Renal cortical epithelial cell (primary cell): ENCODE data around the gene GOSR2. TPM values are rescaled to one million over a fixed set of nuclear protein-coding genes. Genes with fewer than 3 reads are reported as not detected.
A peak's percentile ranks its signal among the peaks of the same experiment; 100 is the strongest.
"Not testable (repeated sequence)": the region's sequence is repeated elsewhere in the genome, so short reads cannot be mapped to it uniquely, and the experiment has no call there.

Experiments
- DNase-seq: peaks from one replicate; pipeline ENCODE4 v3.0.0-alpha.2; 2011; ENCODE audit warnings: low read depth
- total RNA-seq: library from RNA; depleted of rRNA; stranded (reverse); fragments of >200 nt; gene quantifications from 2 replicates; pipeline ENCODE4 v1.2.3, GENCODE V29; 2014

GOSR2 gene
- total RNA-seq, 1 donor from 2014 or later: 58.2 TPM

DNA sequence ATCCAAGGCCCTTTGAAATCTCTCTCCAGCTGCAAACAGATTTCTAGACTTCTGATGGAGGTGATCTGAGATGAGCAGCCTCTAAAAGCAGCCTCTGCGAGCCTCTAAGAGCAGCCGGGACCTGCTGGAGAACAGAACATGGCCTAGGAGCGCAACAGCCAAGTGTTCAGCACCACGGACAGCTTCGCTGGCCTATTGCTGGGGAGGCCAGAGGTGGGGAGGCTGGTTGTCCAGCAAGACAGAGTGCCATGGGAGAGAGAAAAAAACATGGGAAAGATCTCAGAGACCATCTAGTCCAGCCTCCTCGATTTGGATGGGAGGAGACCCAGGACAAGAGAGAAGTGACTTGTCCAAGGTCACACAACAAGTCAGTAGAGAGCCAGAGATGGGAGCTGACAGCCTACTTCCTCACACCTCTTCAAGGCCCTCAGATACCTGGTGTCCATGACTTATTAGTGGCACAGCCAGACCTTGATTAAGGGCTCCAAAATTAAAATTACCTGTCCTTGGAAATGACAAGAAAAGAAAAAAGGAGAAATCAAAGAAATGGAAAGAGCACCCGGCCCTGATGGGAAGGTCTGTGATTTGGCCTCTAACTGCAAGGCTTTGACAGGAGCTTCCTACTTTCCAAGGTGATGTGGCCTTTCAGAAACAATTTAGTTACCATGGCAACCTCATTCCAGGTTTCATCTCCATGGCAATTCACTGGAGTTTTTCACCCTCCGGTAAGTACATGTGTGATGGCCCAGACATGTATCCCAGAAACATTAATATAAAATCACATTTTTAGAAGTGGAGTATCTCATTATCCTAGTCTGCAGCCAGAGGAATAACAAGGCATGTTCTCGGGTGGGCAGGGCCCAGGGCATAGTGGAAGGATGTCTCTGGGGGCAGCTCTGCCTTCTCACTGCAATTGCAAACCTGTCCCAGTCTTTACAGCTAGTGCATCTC, 41.6 kb downstream of the GOSR2 start:
- no peak for DNase-seq

DNA sequence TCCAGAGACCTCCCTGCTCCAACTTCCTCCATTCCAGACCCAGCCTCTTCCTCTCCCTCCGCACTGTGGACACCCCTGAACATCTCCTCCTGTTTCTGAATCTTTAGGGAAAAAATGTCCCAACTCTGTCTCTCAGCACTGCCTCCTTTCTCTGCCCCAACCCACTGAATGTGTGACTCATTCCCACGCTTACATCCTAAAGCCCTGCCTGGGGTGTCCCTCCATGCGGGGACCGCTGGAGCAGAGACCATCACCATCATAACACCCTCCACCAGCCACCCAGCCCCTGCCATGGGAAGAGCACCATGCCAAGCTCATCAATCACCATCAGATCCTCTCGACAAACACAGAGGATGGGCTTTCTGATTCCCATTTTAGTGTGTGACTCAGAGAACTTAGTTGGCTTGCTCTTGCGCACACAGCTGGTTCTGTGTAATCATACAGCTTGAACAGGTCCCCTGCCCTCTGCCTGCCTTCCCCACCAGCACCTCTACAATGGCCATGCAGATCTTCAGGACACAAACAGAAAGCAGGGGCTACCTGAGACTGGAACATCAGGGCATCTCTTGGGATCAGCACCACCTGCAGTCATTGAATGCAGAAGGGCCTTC, 45.4 kb downstream of the GOSR2 start:
- DNase-seq: no peak

DNA sequence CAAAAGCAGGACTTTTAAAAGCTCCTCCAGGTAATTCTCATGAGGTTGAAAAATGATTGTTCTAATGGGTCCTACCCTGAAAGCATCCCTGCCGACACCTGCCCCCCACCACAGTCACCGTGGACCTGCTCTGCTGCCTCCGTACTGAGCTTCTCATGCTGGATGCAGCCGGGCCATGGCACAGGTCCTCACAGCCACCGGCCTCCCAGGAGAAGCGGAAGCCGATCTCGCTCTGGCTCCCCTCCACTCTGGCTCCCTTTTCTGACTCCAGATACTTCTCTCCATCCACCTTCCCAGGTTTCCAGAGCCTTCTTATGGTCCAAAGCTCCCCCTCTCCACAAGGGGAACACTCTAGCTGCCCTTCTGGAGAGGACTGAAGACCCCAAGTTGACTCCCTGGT, 45.9 kb downstream of the GOSR2 start:
- no peak for DNase-seq

DNA sequence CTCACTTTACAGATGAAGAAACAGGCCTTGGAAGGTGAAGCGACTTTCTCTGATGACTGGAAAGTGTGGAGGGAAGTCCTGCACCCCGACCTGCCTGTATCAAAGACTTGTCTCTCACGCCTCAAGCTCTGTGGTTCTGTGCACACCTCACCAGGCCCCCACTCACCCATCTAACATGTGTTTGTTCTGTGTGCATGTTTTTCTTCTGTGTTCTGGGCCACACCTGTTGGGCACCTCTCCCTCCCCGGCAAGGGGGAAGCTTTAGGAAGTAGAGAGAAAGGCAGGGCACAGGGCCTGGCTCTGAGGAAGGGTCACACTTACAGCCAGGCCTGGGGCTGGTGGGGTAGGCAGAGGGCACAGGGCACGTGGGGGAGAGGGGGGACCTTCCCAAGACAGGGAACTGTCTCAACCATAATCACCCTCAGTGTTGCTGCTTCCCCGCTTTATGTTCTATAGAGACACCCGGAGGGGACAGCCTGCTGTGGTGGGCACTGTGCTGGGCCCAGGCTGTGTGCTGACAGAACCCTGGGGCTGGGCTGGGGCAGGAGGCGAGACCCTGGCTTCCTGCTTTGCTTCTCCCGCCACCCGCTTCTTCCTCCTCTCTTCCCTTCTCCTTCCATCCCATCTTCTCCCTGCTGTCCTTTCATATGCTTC, 48.8 kb downstream of the GOSR2 start:
- DNase-seq: no peak

DNA sequence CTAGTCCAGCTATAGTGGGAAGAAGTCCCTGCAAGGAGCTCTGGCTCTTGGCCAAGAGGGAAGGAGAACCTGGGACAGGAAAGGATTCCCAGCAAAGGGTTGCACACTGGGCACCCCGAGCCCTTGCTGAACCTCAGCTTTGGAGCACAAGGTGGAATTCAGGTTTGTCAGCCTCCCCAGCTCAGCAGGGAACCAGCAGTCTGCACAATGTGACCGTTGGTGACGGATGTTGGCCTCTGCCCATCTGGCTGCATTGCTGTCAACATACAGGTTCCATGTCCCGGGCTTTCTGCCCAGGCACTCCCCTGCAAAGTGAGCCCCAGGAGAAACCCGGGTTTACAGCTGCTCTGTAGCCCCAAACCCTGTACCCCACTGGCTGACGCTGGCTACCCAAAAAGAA, 49.4 kb downstream of the GOSR2 start:
- DNase-seq: no peak

DNA sequence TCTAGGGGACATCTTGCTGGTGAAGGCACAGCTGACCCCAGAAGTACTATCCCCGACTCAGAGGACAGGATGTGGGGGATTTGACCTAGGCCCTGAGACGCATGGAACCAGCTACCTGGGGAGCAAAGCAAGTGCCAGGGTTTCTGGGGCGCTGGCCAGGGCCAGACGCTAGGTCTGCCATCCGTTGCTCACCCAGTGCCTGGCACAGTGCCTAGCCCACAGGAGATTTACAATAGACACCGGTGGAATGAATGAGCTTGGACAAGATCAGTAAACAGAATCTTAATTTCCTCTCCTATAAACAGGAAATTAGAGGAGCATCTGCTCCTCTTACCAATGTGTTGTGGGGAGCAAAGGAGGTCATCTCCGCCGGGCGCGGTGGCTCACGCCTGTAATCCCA, 51.1 kb downstream of the GOSR2 start:
- no peak for DNase-seq

DNA sequence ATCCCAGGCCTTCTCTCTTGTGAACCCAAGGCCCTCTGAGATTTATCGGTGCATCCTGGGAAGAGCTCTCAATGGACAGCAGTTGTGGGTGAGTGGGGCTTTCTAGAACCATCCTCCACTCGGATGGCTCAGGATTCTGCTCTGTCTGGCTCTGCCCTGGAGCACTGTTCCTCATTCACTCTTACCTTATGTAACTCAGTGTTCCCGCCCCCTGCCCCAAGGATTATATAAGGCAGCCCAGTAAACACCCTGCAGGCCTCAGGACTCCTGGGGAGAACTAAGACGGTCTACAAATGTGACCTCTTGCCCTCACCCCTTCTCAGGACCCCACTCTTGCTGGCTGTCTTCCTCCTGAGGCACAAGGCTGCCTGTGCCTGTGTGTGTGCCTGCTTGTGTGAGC, 52.3 kb downstream of the GOSR2 start:
- no peak for DNase-seq

DNA sequence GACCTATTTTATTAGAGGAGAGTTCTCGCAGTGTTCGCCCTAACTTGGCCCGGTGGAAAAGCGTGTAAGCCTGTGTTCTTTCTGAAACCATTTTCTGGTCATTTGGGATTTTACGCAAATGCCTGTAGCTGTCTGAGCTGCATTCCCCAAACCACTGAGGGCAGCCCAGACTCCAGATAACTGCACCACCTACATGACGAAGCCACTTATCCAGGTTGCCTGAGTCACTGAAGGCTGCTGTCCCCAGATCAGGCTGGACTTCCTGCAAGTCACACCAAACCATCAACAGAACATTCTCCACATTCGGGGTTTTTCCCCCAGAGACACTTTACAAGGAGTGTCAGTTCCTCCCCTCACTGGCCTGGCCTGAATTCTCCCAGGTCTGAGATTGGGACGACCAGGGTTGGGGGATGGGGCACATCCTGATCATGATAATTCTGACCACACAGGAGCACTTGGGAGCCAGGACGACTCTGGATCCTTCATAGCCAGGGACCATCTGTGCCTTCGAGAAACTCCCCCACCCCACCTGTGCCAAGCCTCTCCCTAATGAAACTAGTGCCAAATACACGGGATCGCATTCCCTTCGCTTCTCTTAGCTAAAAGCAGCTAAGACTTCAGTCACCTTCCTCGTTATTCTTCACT, 53.8 kb downstream of the GOSR2 start:
- no peak for DNase-seq

DNA sequence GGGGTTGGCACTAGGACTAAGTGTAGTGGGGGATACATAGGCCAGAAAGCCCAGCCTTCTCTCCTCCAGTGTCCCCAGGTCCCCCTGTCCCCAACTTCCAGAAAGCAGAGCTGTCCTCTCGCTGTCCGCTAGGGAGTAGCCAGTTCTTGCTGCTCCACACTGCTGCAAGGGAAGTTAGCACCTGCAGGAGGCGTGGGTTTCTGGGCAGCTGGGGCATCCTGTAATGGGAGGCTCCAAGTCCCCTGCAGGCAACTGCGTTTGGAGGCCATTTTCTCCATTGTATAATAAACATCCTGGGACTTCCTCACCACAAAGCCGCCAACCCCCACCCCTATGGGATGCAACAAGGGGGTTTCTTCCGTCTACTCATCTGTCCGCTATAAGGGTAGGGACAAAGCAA, 54.4 kb downstream of the GOSR2 start:
- DNase-seq: peak; percentile 43

DNA sequence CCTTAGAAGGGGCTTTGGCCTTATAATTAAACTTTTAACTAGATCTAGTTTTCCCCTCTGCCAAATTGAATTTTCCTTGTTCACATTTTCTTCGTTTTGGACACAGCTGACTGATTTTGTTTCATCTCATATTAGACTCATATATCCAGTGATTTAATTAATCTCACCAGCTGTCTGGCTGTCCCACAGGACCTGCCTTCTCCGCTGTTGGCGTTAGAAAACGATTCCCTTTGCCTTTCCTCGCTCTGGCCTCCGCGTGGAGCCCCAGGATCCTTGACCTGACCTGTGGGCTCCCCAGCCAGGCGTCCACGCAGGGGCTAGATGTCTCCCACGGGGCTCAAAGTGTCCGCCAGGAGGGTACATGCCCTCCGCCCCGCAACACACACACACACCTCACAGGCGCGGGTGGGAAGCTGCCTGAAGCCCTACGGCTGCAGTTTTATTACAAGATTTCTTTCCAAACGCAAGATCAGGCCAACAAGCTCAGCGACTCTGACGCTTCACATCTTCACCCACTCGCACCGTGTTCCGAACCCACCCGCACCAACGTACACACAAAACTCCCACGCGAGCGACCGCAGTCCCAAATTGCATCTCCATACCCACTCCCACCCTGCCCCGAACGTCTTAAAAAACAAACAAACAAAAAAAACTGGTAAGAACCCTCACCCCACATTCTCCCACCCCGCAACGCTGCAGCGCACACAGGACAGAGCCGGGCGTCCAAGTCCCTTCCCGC, 55.0 kb downstream of the GOSR2 start:
- no peak for DNase-seq

DNA sequence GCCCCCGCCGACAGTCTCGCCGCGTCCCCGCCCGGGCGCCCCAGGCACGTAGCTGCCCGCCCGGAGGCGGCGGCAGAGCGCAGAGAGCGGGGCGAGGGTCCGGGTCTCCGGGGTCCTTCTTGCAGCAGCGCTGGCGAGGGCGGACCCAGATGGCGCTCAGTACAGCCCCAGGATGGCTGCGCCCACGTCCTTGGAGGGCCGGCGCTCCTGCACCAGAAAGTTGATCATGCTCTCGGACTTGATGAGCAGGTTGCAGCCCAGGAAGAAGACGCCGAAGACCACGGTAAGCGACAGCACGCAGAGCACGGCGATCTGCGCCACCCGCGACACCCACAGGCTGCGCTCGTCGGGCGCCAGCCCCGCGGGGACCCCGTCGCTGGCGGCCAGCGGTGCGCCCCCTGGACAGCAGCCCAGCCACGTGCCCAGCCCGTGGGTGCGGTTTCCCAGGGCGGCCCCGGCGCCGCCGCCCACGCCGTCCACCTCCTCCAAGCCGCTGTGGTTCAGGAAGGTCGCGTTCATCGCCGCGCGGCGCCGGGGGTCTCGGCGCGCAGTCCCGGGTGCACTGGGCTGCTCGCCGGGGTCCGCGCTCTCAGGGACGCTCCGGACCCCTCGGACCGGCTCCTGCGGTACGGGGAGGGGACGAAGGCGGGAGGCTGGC, 55.7 kb downstream of the GOSR2 start:
- DNase-seq: no peak

DNA sequence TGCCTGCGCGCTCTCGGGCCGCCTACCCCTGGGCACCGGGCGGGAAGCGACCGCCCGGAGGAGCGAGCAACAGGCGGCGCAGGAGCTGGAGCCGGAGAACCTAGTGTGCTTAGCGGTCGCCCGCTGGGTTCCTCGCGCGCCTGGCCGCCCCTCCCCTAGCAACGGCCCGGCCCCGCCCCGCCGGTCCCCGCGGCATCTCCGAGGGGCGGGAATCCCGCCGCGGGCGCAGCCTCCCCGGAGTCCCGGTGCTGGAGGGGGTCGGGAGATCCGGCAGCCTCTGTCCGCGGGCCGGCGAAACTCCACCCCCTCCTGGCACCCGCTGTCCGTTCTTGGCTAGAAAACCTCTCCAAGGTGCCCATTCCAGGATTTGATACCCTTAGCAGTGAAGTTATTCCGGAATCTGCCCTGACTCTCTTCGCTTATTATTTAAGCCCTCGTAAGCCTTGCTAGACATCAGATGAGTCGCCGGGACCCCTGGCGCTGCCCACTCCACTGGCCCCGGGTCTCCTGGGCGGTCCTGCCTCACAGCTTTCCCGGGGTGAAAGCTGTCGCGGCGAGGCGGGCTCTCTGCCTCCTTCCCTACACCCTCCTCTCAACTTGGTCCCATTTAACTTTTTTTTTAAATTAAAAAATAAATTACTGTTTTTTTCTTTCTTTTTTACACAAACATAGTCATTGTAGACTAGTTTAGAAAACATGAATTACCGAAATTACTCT, 56.3 kb downstream of the GOSR2 start, which contains the start of gene RPRML:
Gene RPRML (minus strand): TSS at position 107 of the 717 bp plus-strand sequence. CDS start 246 bp downstream, outside the sequence.
- DNase-seq: no peak

DNA sequence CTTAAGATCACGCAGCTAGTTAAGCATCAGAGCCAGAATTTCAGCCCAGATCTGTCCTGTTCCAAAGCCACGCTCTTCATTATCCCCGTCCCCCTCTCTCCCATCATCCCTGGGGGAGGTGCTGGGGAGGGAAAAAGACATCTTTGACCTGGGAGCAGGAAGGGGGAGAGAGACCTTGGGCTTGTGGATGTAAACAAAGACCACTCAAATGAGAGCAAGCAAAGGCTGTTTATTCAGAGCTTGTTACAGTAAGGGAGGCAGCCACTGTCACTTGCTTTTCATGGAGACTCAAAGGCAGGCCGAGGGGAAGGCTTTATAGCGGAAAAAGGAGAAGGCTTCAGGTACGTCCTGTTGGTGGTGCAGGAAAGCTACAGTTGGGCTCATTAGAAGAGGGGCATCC, 59.6 kb downstream of the GOSR2 start:
- DNase-seq: no peak

DNA sequence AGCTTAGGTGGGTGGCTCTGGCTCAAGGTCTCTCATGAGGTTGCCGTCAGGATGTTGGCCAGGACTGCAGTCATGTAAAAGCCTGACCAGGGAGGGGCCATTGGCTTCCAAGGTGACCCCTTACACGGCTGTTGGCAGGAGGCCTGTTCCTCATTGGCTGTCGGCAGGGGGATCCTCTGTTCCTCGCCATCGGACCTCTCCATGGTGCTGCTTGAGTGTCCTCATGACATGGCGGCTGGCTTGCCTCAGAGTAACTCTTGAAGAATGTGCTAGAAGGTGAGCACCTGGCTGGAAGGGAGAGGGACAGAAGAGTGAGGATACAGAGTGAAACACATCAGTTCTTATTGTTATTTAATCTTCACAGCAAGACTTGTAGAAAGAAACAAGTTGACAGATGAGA, 60.8 kb downstream of the GOSR2 start:
- no peak for DNase-seq

DNA sequence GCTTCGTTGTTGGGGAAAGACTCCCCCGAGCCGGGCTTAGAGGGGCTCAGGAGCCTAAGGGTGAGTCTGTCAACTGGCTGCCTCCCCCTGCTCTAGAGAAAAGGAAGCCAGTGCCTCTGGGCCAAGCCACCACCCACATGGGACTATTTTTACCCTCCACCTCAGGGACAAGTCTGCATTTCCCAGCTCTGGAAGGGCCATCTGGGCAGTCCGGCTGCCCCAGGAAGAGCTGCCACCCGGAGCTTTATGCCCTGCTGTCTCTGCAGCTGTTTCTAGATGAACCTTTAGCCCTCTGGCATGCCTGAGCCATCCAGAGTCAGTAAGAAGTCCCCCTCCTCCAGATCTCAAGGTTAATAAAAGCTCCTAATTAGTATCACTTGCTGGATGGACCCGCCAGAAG, 61.4 kb downstream of the GOSR2 start:
- no peak for DNase-seq

DNA sequence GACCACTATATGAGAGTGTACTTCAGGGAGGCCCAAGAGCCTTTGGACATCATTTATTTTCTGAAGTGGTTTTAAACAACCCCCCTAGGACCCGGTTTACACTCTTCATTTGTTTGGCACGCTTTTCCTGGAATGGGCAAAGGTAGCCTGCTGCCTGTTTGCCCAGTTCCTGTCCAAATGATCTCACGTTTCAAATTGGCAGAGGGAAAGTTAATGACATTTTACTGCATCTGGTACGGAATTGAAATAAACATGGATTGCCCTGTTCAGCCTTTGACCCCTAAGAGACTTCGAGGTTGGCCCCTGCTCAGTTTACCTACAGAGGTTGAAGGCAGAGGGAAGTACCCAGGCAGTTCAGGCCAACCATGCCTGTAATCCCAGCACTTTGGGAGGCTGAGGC, 61.9 kb downstream of the GOSR2 start:
- DNase-seq: no peak

DNA sequence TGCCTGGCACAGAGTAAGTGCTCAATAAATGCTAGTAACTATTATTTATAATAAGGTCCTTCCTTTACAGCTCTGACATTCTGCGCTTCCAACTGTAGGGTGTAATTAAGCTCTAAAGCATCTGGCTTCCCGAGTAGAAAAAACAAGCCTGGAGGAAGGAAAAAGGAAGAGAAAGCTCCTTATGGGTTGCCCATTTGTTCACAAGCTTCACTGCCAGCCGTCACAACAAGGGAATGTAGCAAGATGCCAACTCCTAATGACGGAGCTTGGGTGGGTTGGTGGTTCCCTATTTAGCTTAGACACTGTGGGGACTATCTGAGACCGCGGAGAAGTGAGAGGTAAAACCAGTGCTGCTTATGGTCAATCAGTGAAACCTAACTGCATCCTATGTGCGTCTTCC, 63.4 kb downstream of the GOSR2 start:
- no peak for DNase-seq

DNA sequence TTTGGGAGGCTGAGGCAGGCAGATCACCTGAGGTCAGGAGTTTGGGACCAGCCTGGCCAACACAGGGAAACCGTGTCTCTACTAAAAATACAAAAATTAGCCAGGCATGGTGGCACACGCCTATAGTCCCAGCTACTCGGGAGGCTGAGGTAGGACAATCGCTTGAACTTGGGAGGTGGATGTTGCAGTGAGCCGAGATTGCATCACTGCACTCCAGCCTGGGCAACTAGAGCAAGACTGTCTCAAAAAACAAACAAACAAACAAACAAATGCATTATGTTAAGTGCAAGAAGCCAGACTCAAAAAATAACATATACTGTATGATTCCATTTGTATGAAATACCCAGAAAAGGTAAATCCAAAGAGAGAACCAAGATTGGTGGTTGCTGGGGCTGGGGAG, 65.0 kb downstream of the GOSR2 start:
- DNase-seq: not testable (repeated sequence)

DNA sequence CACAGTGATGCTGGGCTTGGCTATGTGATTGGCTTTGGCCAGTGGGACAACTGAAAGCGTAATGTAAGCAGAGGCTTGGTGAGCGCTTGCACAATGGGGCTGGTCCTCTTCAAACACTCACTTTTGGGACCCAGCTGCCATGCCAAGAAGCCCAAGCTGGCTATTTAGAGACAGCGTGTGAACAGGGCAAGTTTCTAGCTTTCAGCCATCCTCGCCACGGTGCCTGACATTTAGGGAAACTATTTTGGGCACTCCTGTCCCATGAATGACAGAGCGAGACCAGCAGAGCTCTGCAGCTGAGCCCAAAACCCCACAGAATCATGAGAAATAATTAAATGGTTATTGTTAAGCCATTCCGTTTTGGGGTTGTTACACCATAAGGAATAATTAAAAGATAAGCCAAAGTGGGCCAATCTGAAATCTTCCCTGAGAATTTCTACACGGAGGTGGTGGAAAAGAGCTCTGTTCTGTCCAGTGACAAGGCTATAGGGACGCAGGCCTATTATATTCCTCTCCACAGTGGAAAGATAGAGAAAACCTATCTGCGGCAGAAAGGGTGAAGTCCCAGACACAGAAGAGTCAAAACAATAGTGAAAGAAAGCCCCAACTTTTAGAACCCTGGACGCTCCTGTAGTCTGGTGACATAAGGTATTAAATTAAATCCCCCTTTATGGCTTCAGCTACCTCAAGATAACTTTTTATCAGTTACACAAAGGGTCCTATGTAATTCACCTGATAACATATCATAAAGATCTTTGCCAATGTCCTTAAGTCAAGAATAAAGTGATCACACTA, 66.9 kb downstream of the GOSR2 start:
- no peak for DNase-seq
